Germinal center (tissue), 1 donor: ENCODE results near the gene TBC1D24.

ENCODE experiments used
- DNase-seq: peaks from one replicate; pipeline ENCODE4 v3.0.0; 2012; ENCODE audit warnings: mixed read lengths, low spot score

TBC1D24 gene

DNA sequence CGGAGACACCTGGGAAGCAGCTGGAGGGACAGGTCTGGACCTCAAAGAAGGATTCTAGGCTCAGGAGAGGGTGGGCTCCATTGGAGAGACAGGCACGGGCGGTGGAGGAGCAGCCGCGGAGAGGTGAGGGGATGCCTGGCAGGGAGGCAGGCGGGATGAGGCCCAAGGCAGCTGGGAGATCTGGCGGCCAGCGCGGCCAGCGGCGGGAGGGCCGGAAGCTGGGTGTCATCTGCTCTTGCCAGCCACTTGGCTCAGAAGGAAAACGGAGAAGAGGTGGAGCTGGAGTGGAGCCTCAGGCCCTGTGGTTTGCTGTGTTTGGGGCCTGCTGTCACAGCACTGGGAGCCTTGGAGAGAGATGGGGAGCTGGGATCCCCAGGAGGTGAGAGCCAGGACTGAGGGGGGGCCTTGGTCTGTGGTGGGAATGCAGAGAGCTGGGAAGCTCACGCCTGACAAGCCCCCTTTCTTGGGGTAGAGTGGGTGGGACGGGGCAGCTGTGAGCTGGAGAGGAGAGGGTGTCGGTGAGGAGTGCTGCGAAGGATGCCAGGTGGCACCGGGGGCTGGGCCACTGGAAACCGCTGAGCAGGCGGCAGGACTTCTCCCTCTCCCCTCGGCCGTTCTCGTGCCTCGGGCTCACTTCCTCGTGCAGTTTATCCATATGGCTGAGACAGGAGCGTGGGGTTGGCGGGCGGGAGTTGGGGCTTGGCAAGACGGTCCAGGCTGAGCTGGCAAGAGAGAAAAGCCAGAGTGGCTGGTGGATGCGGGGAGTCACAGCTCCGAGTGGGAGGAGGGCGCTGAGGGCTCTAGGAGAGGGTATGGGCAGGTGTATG, 8.0 kb downstream of the TBC1D24 start:
- no peak for DNase-seq

DNA sequence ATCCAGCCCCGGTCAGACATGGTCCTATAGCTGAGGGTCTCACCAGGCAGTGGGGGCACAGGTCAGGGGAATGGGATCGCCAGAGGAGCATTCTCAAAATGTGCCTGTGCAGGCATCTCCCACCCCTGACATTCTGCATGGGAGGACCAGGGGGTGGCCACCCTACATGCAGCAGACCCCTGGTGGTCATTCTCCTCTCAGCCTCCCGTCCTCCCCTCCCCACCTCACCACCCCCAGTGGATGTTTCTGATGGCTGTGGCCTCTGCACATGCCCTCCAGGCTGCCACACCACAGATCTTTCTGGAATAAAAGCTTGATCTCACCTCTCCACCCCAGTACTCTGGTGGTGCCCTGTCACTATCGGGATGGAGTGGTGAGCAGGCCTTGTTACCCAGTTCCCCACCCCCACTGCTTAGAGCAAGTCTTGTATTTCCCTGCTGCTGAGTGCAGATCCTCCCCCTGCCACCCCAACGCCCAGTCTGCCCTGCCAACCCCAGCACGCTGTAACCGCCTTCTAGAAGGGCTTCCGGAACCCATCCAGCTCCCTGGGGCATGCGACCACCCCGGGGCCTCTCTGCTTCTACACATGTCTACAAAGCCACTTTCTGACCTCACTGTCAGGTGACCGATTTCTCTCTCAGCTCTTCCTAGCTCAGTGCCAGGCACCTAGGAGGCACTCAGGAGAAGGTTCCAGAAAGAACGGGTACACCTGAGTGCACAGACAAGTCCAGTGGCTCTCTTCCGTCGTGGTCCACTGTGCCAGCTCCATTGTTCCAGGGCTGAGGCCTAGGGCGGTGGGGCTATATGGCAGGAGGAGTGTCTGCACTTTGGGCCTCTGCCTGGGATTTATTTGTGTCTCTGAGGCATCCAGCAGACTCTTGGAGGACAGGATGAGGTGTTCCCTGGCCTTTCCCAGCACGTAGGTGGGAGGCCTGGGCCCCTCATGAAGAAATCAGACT, 9.3 kb downstream of the TBC1D24 start:
- no peak for DNase-seq

DNA sequence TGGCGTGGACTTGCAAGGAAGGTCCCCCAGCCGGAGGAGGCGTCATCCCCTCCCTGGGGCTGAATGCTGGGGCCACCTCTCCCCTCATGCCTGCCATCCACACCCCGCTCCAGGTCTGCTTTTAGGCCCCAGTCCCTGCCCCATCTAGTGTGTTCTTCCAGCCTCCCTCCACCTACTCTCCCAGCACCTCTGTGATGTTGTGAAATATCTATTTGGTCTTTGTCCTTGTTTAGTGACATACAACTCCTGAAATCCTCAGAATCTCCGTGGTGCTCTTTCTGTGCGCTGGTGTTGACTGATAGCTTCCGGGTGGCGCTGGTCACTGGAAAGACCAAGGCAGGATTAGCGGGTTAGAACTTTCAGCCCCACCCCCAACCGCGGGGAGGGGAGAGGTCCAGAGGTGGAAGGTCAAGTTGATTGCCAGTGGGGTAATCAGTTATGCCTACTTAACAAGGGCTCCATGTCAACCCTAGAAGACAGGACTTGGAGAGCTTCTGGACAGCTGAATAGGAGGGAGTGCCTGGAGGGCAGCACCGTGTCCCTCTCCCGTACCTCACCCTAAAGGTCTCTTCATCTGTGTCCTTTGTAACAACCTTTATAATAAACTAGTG, 10.1 kb downstream of the TBC1D24 start:
- DNase-seq = no peak

DNA sequence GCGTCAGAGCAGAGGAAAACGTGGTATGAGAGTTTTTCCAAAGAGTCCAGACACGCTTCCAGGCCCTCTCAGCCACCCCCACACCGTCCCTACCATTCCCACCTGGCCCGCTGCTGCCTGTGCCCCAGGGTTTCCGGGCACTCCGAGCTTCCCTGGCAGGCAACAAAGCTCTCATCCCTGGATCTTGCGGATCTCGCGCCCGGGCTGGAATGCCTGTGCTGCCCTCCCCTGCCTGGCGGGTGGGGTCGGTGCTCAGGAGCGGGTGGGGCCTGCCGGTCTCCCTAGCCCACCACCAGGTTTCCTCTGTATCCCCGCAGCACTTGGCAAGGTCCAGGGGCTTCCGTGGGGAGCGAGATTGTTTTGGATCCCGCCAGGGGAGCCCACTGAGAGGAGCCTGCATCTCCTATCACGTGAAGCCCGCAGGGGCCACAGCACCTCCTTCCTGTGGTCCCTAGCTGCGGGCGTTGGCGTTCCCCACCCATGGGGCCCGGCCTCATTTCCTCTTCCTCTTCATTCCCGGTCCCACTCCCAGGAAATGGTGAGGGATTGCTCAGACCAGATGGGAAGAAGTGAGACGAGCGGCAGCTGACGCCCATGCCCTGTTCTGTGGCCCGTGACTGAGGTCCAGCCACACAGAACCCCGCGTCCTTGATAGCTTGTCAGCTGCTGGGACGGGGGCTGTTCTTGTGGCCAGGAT, 11.0 kb downstream of the TBC1D24 start:
- no peak for DNase-seq

DNA sequence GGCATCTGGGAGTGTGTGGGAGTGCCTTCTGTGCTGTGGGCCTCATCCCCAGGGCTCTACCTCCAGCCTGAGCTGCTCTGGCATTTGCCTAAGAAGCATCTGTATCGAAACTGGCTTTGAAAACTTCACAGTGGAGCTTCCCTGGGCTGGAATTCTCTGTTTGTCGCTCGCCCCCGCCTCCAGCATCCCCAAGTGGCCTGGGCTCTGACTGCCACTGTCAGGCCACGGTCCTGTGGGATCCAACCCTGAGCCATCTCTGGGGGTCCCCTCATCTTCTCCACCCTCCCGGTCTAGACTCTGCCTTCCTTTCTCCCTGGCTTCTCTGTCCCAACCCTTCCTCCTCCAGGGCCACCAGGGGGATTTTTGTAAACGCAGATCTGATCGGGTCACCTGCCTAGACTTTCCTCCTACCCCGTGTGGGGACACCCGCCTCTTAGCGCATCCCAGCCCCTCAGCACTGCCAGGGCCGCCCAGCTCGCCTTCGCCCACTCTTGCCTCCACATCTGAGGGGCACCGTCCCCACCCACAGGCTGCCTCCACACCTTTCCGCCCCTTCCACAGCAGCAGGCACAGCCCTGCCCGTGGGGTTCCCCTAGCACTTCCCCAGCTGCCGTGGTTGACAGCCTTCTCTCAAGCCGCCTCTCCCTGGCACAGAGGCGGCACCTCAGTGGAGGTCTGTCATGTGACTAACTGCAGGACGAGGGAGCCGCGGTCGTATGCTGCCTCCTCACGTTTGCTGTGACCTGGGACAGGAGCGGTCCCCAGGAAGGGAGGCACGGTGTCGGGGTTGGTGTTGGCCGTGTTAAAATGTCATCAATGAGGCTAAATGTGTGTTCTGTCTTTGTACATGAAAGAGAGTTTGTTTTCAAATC, 12.0 kb downstream of the TBC1D24 start:
- peak; percentile 88 for DNase-seq

DNA sequence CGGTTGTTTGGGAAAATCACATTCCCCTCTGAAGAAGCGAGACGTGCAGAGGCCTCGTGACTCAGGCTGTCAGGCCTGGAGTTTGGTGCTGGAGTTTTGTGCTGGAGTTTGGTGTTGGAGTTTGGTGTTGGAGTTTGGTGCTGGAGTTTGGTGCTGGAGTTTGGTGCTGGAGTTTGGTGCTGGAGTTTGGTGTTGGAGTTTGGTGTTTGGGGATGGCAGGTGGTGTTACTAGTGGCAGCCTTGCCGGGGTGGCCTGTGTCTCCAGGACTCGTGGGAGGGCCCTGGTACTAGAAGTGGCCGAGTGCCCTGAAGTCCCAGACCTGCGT, 12.6 kb downstream of the TBC1D24 start:
- DNase-seq = no peak

DNA sequence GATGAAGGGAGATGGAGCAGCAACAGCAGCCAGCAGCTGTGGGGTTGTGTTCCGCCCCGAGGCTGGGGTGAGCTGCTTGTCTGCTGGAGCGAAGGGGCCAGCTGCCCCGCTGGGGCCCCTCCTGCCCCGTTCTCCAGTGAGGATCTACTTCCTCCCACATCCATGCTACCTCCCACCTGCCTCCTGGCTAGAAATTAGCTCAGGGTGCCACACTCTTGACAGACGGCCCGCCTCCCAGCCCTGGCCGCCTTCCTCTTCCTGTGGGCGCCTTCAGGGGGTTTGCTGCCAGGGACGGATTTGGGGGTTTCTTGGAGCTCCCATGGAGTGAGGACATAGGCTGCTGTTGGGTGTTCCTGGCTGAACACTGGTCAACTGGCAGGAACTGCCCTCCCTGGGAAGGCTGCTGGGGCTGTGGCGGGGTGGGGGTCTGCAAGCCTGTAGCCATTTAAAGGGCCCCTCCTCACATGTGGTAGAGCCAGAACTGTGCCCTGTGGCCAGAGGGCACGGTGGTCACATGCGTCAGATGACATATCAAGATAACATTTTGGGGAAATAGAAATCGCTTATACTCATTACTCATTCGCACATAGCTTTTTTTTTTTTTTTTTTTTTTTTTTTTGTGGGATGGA, 13.1 kb downstream of the TBC1D24 start:
- no peak for DNase-seq

DNA sequence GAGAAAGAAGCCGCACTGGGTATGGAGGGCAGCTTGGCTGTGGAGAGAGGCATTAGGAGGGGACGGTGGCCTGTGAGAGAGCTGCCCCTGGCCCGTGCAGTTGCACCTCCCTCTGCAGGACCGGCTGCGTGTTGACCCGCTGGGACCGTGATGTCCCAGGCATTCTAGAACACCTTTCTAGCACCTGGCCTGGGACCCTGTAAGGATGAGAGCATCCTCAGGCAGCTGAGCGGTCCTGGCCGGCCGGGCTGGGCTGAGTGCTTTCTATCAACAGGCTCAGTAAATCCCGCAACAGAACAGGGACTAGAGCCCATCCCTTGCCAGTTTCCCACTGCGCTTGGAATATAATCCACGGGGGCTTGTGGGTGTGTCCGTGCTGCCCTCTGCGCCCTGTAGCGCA, 14.7 kb downstream of the TBC1D24 start:
- no peak for DNase-seq

DNA sequence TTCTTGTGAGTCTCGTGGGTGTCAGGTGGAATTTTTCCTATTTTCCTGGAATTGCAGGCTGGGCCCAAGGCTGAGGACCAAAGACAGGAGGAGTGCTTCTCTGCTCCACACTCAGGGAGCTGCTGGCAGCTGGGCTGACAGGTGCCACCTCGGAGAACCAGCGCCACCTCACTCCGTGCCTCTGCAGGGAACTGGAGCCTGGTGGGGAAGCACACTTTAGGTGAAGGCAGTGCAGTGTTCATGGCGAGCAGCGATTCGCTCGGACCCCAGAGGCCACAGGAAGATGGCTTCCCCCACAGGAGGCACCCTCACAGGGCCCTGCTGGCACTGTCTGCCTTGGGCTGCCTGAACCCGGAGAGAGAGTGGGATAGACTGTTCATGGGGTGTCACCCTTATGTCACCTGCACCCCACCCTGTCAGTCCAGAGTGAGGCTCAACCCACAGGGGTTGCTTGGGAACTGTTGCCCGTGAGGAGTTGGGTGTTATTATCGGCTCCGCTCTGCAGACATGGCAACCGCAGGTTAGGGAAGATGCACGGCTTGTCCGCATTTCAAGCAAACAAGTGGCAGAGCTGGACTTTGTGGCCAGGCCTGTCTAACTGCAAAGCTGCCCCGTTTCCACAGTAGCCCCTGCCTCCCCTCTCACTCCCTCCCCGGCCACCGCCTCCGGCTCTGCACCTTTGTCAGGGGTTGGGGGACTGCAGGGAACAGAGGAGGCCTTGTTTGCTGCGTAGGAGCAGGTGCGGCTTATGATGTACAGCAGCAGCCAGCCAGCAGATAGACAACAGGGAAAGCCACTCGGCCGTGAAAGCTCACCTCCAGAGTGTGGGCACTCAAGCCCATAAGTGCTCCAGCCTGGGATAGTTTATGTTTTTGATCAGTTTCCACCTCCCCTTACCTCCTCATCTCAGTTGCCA, 15.5 kb downstream of the TBC1D24 start:
- DNase-seq = no peak

DNA sequence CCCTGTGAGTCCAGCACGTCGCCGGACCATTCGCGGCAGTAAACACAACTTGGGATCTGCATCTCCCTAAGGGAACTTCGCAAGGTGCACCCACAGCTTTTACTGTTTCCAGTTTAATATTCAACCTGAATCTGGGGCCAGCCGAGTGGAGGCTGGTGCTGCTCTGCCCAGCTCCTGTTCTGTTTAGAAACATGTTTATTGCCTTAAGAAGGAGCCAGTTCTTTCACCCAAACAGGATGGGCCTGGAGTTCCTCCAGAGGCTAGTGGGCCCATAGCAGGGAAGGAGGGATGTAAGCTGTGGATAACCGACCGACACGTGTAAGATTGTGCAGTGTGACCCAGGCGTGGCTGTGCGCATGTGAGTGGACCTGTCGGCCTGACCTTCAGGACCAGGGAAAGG, 17.4 kb downstream of the TBC1D24 start:
- DNase-seq = no peak

DNA sequence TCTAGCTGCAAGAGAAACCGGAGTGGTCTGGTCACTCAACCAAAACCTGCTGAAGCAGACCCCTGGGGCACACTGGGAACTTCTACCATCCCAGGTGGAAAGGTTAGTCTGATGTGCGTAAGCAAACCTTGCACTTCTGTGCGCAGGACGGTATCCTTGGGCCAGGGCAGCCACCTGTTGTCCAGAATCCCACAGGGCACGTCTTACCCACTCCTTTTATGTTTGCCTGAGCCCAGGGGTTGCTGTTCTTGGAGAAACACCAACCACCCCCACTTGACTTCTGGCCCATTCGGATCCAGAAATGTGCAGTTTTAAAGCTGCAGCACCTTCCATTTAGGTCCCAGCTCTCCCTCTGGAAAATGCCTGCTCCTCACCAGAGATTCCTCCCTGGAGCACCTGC, 18.7 kb downstream of the TBC1D24 start:
- DNase-seq = no peak

DNA sequence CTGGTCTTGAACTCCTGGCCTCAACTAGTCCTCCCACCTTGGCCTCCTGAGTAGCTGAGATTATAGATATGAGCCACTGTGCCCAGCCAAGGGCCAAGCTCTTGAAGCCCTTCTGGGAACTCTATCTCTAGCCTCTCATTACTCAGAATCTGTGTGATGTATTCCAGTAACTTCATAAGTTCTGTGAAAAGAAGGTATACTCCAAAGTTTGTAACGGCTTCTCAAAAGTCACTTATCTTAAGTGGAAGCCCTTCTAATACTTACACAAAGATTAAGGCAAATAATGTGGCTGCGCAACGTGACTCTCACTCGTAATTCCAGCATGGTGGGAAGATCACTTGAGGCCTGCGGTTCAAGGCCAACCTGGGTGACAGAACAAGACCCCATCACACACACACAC, 19.7 kb downstream of the TBC1D24 start:
- DNase-seq = no peak

DNA sequence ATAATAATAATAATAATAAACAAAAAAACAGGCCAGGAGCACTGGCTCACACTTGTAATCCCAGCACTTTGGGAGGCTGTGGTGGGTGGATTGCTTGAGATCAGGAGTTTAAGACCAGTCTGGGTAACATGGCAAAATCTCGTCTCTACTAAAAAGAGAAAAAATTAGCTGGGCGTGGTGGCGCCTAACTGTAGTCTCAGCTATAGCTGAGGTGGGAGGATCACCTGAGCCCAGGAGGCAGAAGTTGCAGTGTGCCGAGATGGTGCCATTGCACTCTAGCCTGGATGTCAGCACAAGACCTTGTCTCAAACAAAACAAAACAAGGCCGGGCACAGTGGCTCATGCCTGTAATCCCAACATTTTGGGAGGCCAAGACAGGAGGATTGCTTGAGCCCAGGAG, 20.1 kb downstream of the TBC1D24 start:
- DNase-seq = no peak

DNA sequence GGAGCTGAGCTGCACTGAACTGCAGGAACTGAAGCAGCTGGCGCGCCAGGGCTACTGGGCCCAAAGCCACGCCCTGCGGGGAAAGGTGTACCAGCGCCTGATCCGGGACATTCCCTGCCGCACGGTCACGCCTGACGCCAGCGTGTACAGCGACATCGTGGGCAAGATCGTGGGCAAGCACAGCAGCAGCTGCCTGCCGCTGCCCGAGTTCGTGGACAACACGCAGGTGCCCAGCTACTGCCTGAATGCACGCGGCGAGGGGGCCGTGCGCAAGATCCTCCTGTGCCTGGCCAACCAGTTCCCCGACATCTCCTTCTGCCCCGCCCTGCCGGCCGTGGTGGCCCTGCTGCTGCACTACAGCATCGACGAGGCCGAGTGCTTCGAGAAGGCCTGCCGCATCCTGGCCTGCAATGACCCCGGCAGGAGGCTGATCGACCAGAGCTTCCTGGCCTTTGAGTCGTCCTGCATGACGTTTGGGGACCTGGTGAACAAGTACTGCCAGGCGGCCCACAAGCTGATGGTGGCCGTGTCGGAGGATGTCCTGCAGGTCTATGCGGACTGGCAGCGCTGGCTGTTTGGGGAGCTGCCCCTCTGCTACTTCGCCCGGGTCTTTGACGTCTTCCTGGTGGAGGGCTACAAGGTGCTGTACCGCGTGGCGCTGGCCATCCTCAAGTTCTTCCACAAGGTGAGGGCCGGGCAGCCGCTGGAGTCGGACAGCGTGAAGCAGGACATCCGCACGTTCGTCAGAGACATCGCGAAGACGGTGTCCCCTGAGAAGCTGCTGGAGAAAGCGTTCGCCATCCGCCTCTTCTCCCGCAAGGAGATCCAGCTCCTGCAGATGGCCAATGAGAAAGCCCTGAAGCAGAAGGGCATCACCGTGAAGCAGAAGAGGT, 21.5 kb downstream of the TBC1D24 start:
- no peak for DNase-seq

DNA sequence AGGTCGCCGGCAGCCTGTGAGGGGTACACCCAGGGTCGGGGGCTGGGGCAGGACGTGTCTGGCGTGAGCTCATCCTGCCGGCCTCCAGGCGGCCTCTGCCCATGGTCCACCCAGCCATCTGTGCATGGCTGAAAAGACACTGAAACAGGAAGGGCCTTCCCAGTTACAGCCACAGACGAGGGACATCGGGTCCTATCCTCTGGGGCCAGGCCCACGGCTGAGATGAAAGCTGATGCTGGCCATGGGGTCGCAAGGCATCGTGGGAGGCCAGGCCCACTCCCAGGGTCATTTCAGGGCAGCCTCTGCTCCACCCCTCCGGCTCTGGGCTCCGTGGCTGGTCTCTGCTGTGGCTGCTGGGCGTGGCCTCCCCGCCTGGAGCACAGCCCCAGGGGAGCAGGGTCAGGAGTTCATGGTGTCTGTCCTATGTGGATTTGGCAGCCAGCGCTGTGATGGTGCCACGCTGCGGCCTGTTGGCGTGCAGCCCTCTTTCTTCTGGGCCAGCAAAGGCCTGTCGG, 22.2 kb downstream of the TBC1D24 start:
- DNase-seq = no peak

DNA sequence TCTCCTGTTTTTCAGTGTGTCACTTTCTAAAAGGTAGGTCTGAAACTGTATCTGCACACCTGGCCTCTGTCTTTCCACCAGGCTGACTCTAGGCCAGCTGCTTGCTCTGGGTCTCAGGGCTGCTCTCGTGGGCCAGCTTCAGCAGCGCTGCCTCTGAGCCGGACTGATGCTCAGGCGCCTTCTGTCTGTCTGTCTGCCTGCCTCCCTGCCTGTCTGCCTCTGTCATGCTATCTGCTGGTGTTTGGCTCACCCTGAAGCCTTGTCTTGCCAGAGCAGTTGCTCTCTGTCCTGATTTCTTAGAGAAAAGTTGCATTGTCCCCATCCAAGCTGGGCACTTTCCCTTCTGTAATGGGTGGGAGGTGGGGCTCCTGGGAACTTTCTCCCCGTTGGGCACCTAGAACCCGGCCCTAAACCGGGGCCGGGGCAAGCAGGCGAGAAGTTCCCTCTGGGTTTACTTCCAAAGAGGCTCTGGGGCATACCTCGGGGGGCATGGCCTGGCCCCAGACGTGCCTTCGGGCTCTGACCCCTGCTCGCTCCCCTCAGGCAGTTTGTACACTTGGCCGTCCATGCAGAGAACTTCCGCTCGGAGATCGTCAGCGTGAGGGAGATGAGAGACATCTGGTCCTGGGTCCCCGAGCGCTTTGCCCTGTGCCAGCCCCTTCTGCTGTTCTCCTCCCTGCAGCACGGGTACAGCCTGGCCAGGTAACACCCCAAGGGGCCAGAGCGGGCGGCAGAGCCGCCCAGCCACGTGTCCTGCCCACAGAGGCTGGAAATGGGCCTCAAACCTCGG, 23.0 kb downstream of the TBC1D24 start:
- no peak for DNase-seq

DNA sequence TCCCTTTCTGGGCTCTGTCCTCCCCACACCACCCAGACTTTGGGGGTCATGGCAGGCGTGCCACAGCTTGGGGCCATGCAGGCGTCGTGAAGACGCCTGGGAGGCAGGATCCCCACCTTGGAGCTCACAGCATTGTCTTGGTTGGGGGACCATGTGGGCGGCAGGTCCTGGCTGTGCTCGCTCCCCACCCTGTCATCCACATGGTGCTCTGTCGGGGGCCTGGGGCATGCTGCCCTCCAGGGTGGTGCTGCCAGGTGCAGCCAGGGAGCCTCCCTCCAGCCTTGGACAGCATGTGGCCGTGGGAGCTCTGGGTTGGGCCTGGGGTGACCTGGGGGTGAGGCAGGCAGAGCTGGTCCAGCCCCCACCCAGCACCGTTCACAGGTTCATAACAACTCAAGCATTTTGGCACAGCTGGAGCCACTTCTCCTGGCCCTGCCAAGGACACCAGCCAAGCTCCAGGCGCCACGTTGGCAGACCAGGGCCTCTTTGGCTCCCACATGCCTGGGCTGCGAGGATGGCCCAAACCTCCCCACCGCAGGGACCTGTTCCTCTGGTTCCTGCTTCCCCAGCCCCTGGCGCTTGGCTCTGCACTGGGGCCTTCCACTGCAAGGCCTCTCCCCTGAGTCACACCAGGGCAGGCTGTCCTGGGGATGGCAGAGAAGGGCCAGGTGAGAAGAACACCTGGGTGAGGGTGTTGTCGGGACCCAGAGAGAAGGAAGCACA, 23.8 kb downstream of the TBC1D24 start:
- DNase-seq = no peak
